BJ (cell line): ENCODE results near the gene ZGLP1. TPM values are rescaled to one million over a fixed set of nuclear protein-coding genes. Genes with fewer than 3 reads are reported as not detected.

ENCODE experiments used
- CTCF ChIA-PET: fragments of 350-600 bp; formaldehyde crosslinking; extraction: SDS; loops from one replicate; lab custom pipeline; 2021; ENCODE audit warnings: antibody characterized with exemption, inconsistent platforms; lab: Yijun Ruan, JAX
- POLR2A ChIA-PET: fragments of 300-600 bp; sonication (Branson Sonifier 250); formaldehyde crosslinking; extraction: SDS; loops from one replicate; lab custom pipeline; 2021; ENCODE audit warnings: antibody characterized with exemption; lab: Charles Lee
- DNase-seq: peaks from one replicate; pipeline ENCODE4 v3.0.0-alpha.2; 2011; ENCODE audit warnings: low read depth
- H3K27me3 ChIP-seq: 2 replicates; pipeline ENCODE4 v1.6.0; 2011; ENCODE audit warnings: low read length; ENCODE audit not compliant: control insufficient read depth, insufficient read depth
- H3K36me3 ChIP-seq: 2 replicates; pipeline ENCODE4 v1.5.1; 2011; ENCODE audit warnings: low read length; ENCODE audit not compliant: control insufficient read depth, insufficient read depth
- H3K4me3 ChIP-seq: 2 replicates; pipeline ENCODE4 v1.5.1; 2011; ENCODE audit warnings: low read depth, mild to moderate bottlenecking, control low read depth, low read length
- CTCF ChIP-seq: IDR thresholded peaks from 2 replicates; pipeline ENCODE4 v1.5.1; 2011; ENCODE audit warnings: low read depth, mild to moderate bottlenecking, control low read depth, inconsistent platforms, low read length, moderate library complexity; ENCODE audit not compliant: insufficient read depth
- polyA plus RNA-seq: library from polyadenylated mRNA; depleted of rRNA; stranded (reverse); fragments of >200 nt; gene quantifications from 2 replicates; pipeline ENCODE4 v1.2.3, GENCODE V29; 2011

Gene ZGLP1
- polyA plus RNA-seq, 1 experiment, result 1.2 TPM

GRCh38 chr19:10289167-10289835 lies 20.3 kb downstream of the ZGLP1 start:
- no peak for DNase-seq
- Histone ChIP-seq H3K4me3 (peak overlapping the region; percentile 55), H3K27me3 (peaks cover 8% of the 10 kb centered on the region), H3K36me3 (peaks cover 8% of the 10 kb centered on the region)
- TF ChIP-seq CTCF, result 0 out of 2 replicates have a peak, but pooled peaks have one; percentile 6
- POLR2A ChIA-PET, result interaction anchor here (0.6 to 0.9 kb wide), 2 partner anchors 9 to 45 kb away, joined by 3 read pairs; no protein-coding TSS in a partner anchor
- CTCF ChIA-PET, result interaction anchor here (0.6 to 6.6 kb wide), 8 partner anchors 12 to 358 kb away, joined by 3 to 45 read pairs (median 4); partner anchors contain the start of gene ICAM1

GRCh38 chr19:10288662-10289166 lies 20.9 kb downstream of the ZGLP1 start:
- no peak for DNase-seq
- CTCF ChIA-PET, result interaction anchor here (0.8 to 6.6 kb wide), 5 partner anchors 12 to 357 kb away, joined by 3 to 45 read pairs (median 4); partner anchors contain the start of gene ICAM1
- peak overlapping the region; percentile 55 for H3K4me3 ChIP-seq
- TF ChIP-seq CTCF, result no peak
- H3K36me3 ChIP-seq, result peaks cover 11% of the 10 kb centered on the region
- peaks cover 6% of the 10 kb centered on the region for H3K27me3 ChIP-seq
- POLR2A ChIA-PET, result interaction anchor here (0.9 kb wide), 1 partner anchor 8 kb away, joined by 3 read pairs; no protein-coding TSS in a partner anchor

GRCh38 chr19:10286803-10287737 lies 22.5 kb downstream of the ZGLP1 start, which contains the start of gene ICAM4:
TSS of gene ICAM4 (plus strand) at chr19:10286955. CDS start at chr19:10287013, 58 bp downstream.
- DNase-seq, result no peak
- no peak for TF ChIP-seq CTCF
- ChIA-PET CTCF (interaction anchor here (1.1 to 6.6 kb wide), 2 partner anchors 17 to 101 kb away, joined by 3 to 45 read pairs; partner anchors contain the start of gene ICAM1), POLR2A (no interaction called here)
- H3K27me3 ChIP-seq, result 0 out of 2 replicates have a peak, but pooled peaks cover 2% of the 10 kb centered on the region
- peaks cover 15% of the 10 kb centered on the region for H3K36me3 ChIP-seq
- H3K4me3 ChIP-seq, result no peak within 1 kb of the TSS

GRCh38 chr19:10285393-10285792 lies 24.2 kb downstream of the ZGLP1 start:
- peaks cover 15% of the 10 kb centered on the region for H3K36me3 ChIP-seq
- TF ChIP-seq CTCF, result no peak
- no peak for DNase-seq
- CTCF ChIA-PET, result interaction anchor here (0.7 kb wide), 1 partner anchor 27 kb away, joined by 3 read pairs; no protein-coding TSS in a partner anchor
- H3K27me3 ChIP-seq, result 0 out of 2 replicates have a peak, but pooled peaks cover 2% of the 10 kb centered on the region
- H3K4me3 ChIP-seq, result no peak overlapping the region
- POLR2A ChIA-PET, result no interaction called here
